HPDE6-E6E7 (cell line): ENCODE results near the gene CHRNG.

Source experiments
- DNase-seq: peaks from one replicate; pipeline ENCODE4 v3.0.0; 2011; ENCODE audit warnings: missing footprints; ENCODE audit errors: extremely low spot score

The CHRNG gene

GRCh38 chr2:232577841-232578240 lies 38.3 kb downstream of the CHRNG start:
- no peak for DNase-seq

GRCh38 chr2:232578626-232579025 lies 39.1 kb downstream of the CHRNG start:
- DNase-seq = no peak

GRCh38 chr2:232580648-232580981 lies 41.1 kb downstream of the CHRNG start:
- no peak for DNase-seq

GRCh38 chr2:232581725-232582124 lies 42.2 kb downstream of the CHRNG start:
- DNase-seq = no peak

- DNase-seq = no peak
Measured at GRCh38 chr2:232584238-232584637, 44.7 kb downstream of the CHRNG start.

- no peak for DNase-seq
Measured at GRCh38 chr2:232586943-232587505, 47.5 kb downstream of the CHRNG start.

- DNase-seq = no peak
Measured at GRCh38 chr2:232587512-232587911, 48.0 kb downstream of the CHRNG start.

GRCh38 chr2:232588031-232588430 lies 48.5 kb downstream of the CHRNG start:
- no peak for DNase-seq

GRCh38 chr2:232588680-232589585 lies 49.4 kb downstream of the CHRNG start:
- DNase-seq = peak; percentile 54

GRCh38 chr2:232592772-232593395 lies 53.4 kb downstream of the CHRNG start:
- DNase-seq = peak; percentile 79

- no peak for DNase-seq
Measured at GRCh38 chr2:232593982-232594381, 54.5 kb downstream of the CHRNG start.
